ENCODE results near the gene C19orf12.

GRCh38 chr19:29681422-29682235, 33.4 kb downstream of the C19orf12 start:
- TF ChIP-seq JUNB (IDR thresholded peaks at IDR 0.05; ENCODE audit: unreplicated experiment) (no peak), EZH2 (IDR thresholded peaks at IDR 0.05; ENCODE audit: low read depth, unreplicated experiment) (no peak), STAT1 (IDR thresholded peaks at IDR 0.05; ENCODE audit: unreplicated experiment) (no peak), POLR2AphosphoS5 (IDR thresholded peaks at IDR 0.05; ENCODE audit: low read depth) (no peak)
- TF ChIP-seq, protein P1, sequence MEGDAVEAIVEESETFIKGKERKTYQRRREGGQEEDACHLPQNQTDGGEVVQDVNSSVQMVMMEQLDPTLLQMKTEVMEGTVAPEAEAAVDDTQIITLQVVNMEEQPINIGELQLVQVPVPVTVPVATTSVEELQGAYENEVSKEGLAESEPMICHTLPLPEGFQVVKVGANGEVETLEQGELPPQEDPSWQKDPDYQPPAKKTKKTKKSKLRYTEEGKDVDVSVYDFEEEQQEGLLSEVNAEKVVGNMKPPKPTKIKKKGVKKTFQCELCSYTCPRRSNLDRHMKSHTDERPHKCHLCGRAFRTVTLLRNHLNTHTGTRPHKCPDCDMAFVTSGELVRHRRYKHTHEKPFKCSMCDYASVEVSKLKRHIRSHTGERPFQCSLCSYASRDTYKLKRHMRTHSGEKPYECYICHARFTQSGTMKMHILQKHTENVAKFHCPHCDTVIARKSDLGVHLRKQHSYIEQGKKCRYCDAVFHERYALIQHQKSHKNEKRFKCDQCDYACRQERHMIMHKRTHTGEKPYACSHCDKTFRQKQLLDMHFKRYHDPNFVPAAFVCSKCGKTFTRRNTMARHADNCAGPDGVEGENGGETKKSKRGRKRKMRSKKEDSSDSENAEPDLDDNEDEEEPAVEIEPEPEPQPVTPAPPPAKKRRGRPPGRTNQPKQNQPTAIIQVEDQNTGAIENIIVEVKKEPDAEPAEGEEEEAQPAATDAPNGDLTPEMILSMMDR (conservative IDR thresholded peaks at IDR 0.05; ENCODE audit: low read depth in 2 of 2): no peak
- TF ChIP-seq, protein P2, sequence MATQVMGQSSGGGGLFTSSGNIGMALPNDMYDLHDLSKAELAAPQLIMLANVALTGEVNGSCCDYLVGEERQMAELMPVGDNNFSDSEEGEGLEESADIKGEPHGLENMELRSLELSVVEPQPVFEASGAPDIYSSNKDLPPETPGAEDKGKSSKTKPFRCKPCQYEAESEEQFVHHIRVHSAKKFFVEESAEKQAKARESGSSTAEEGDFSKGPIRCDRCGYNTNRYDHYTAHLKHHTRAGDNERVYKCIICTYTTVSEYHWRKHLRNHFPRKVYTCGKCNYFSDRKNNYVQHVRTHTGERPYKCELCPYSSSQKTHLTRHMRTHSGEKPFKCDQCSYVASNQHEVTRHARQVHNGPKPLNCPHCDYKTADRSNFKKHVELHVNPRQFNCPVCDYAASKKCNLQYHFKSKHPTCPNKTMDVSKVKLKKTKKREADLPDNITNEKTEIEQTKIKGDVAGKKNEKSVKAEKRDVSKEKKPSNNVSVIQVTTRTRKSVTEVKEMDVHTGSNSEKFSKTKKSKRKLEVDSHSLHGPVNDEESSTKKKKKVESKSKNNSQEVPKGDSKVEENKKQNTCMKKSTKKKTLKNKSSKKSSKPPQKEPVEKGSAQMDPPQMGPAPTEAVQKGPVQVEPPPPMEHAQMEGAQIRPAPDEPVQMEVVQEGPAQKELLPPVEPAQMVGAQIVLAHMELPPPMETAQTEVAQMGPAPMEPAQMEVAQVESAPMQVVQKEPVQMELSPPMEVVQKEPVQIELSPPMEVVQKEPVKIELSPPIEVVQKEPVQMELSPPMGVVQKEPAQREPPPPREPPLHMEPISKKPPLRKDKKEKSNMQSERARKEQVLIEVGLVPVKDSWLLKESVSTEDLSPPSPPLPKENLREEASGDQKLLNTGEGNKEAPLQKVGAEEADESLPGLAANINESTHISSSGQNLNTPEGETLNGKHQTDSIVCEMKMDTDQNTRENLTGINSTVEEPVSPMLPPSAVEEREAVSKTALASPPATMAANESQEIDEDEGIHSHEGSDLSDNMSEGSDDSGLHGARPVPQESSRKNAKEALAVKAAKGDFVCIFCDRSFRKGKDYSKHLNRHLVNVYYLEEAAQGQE (IDR thresholded peaks at IDR 0.05; ENCODE audit: unreplicated experiment): no peak
